GM18499 (cell line): Measurements from ENCODE around the gene C6orf163.

ENCODE experiments used
- ATAC-seq: cut with Tn5 transposase; IDR thresholded peaks from one replicate; pipeline ENCODE4 v1.9.1; 2021; ENCODE audit warnings: moderate number of reproducible peaks; ENCODE audit not compliant: insufficient read depth, unreplicated experiment

Gene C6orf163

GRCh38 chr6:87351583-87351982 is 7.0 kb downstream of the C6orf163 start:
- ATAC-seq: no peak

- ATAC-seq: no peak
These were observed 11.6 kb downstream of the C6orf163 start for GRCh38 chr6:87356181-87356580.

GRCh38 chr6:87357479-87358196 is 13.0 kb downstream of the C6orf163 start:
- ATAC-seq: no peak

- ATAC-seq: no peak
These were observed 20.1 kb downstream of the C6orf163 start for GRCh38 chr6:87364602-87365252.

GRCh38 chr6:87366072-87366827 is 21.6 kb downstream of the C6orf163 start:
- no peak for ATAC-seq

- no peak for ATAC-seq
These were observed 22.3 kb downstream of the C6orf163 start for GRCh38 chr6:87366899-87367298.

- ATAC-seq: no peak
These were observed 28.8 kb downstream of the C6orf163 start for GRCh38 chr6:87373377-87373776.

- no peak for ATAC-seq
These were observed 30.7 kb downstream of the C6orf163 start for GRCh38 chr6:87375315-87375714.

- no peak for ATAC-seq
These were observed 32.0 kb downstream of the C6orf163 start for GRCh38 chr6:87376643-87377042.

GRCh38 chr6:87378947-87379346 is 34.3 kb downstream of the C6orf163 start:
- ATAC-seq: no peak

GRCh38 chr6:87382861-87383260 is 38.2 kb downstream of the C6orf163 start:
- no peak for ATAC-seq

- ATAC-seq: no peak
These were observed 39.4 kb downstream of the C6orf163 start for GRCh38 chr6:87384038-87384437.

GRCh38 chr6:87384449-87384848 is 39.8 kb downstream of the C6orf163 start:
- no peak for ATAC-seq

GRCh38 chr6:87391334-87391733 is 46.7 kb downstream of the C6orf163 start:
- no peak for ATAC-seq

- ATAC-seq: no peak
These were observed 48.5 kb downstream of the C6orf163 start for GRCh38 chr6:87393026-87393622.

GRCh38 chr6:87395431-87395830 is 50.8 kb downstream of the C6orf163 start:
- ATAC-seq: no peak

GRCh38 chr6:87396595-87397392 is 52.2 kb downstream of the C6orf163 start:
- ATAC-seq: peak; percentile 61

GRCh38 chr6:87397656-87398055 is 53.0 kb downstream of the C6orf163 start:
- ATAC-seq: no peak

- no peak for ATAC-seq
These were observed 57.2 kb downstream of the C6orf163 start for GRCh38 chr6:87401832-87402231.

- ATAC-seq: peak; percentile 4
These were observed 62.9 kb downstream of the C6orf163 start for GRCh38 chr6:87407561-87407900.
